SIG-M5 (cell line): ENCODE results near the gene CDIPT.

Experiments
- DNase-seq: peaks from one replicate; lab custom pipeline; 2025; lab: John Stamatoyannopoulos, UW

Gene CDIPT

GRCh38 chr16:29825145-29826044 lies 37.6 kb downstream of the CDIPT start:
- no peak for DNase-seq

- no peak for DNase-seq
These were observed 38.4 kb downstream of the CDIPT start for GRCh38 chr16:29824589-29825144.

- DNase-seq, result no peak
These were observed 41.3 kb downstream of the CDIPT start for GRCh38 chr16:29821643-29822115.

- DNase-seq, result no peak
These were observed 42.0 kb downstream of the CDIPT start for GRCh38 chr16:29820730-29821642.

- no peak for DNase-seq
These were observed 42.7 kb downstream of the CDIPT start, which contains the start of gene MVP for GRCh38 chr16:29820271-29820701. TSS of gene MVP (plus strand) at chr16:29820462. CDS start at chr16:29830550, 10,088 bp downstream.

GRCh38 chr16:29819506-29819905 lies 43.5 kb downstream of the CDIPT start:
- DNase-seq, result no peak

GRCh38 chr16:29818082-29818481 lies 44.9 kb downstream of the CDIPT start:
- no peak for DNase-seq

- DNase-seq, result no peak
These were observed 46.2 kb downstream of the CDIPT start for GRCh38 chr16:29816694-29817441.

GRCh38 chr16:29815793-29816693 lies 47.0 kb downstream of the CDIPT start, which contains the start of gene PAGR1:
TSS of gene PAGR1 (plus strand) at chr16:29816152. CDS start at chr16:29816526, 374 bp downstream.
- peak; percentile 91 for DNase-seq

- no peak for DNase-seq
These were observed 47.8 kb downstream of the CDIPT start for GRCh38 chr16:29815032-29815721.

- DNase-seq, result no peak
These were observed 48.4 kb downstream of the CDIPT start for GRCh38 chr16:29814592-29814991.

GRCh38 chr16:29813644-29814562 lies 49.1 kb downstream of the CDIPT start:
- no peak for DNase-seq

GRCh38 chr16:29812754-29813643 lies 50.0 kb downstream of the CDIPT start:
- DNase-seq, result no peak

GRCh38 chr16:29811896-29812665 lies 50.9 kb downstream of the CDIPT start, which contains the start of gene PRRT2:
TSS of gene PRRT2 (plus strand) at chr16:29812193. CDS start at chr16:29813055, 862 bp downstream.
- DNase-seq, result no peak

- DNase-seq, result no peak
These were observed 51.7 kb downstream of the CDIPT start for GRCh38 chr16:29811170-29811895.

- no peak for DNase-seq
These were observed 52.3 kb downstream of the CDIPT start for GRCh38 chr16:29810699-29811169.
